Endometrial microvascular endothelial cells (primary cell): Measurements from ENCODE around the gene MEF2A. TPM values are rescaled to one million over a fixed set of nuclear protein-coding genes. Genes with fewer than 3 reads are reported as not detected.

Experiments used
- in situ Hi-C: cut with HindIII; loops from 2 replicates; pipeline ENCODE4 v1.10.0; 2017; ENCODE audit warnings: low sequenced_read_pairs, low pct_unique_long_range_greater_than_20kb; ENCODE audit errors: inconsistent ontology term
- total RNA-seq: library from RNA; depleted of rRNA; stranded (reverse); fragments of >200 nt; gene quantifications from one replicate; pipeline ENCODE4 v1.2.3, GENCODE V29; 2015; ENCODE audit errors: inconsistent ontology term

MEF2A gene
- total RNA-seq, 1 donor from 2014 or later = 28.8 TPM

DNA sequence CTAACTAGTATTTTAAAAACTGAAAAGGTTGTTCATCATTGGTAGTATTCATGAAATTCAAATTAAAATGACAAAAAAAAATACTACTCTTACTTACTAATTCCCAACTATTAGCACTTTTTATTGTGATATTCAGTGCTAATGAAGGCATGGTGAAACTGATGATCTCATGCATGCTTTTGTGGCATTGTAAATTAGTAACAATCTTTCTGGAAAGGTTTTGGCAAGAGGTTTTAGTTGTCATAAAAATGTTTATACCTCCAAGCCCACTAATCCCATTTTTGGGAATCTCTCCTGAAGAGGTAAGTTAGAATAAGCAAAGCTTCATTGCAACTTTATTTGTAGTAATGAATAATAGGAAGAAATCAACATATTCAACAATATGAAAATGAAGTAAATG is 114.5 kb downstream of the MEF2A start:
- in situ Hi-C loops = no loop called here

DNA sequence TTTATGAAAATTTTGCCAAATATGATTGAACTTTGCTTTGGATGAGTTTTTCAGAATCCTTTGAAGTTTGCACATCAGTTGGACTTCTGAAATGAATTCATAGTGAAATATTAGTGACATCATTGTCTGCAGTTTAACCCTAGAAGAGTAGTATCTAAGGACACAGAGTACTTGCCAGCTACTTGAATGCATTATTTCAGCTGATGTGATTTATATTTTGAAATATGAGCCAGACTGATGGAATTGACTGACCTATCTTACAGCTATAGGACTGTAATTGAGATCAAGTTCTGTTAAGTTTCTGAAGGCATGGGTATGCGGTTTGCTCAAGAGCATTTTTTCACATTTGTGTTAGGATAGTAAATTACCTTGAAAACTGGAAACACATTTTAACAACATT is 116.2 kb downstream of the MEF2A start:
- in situ Hi-C loops = no loop called here

DNA sequence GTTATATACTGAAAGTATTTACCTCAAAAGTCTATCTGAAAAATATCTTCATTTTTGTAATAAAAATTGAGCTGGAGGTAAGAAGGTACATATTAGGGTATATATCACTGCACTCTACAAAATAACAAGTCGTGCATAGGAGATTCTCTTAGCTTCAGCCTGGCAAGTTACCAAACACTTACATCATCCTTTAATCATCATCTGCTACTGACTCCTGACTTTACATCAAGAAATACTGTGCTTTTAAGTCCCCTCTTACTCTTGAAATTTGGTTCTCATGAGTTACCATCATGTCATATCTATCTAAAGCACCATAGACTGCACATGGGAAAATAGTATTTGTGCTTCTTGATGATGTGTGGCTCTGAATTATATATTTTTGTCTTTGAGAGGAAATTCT is 116.7 kb downstream of the MEF2A start:
- in situ Hi-C loops = no loop called here

DNA sequence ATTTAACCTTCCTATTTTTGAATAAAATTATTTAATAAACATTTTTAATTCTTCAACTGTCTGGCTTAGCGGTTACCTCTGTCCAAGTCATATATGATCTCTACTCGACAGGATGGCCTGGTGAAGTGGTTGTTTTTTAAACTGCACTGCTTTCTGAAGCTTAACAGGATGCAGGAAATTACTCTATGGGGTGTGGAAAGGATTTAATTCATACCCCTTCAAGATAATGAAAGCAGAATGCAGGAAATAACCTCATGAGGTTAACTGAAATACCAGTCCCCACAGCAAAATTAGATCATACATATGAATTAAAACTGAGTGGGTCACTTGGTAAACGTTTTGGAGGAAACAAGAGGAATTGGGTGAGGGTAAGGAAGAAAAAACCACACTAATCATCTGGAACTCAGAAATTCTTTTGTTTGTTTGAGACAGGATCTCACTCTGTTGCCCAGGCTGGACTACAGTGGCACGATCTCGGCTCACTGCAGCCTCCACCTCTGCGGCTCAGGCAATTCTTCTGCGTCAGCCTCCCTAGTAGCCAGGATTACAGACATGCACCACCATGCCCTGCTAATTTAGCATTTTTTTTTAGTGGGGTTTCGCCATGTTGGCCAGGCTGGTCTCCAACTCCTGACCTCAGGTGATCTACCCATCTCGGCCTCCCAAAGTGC is 117.4 kb downstream of the MEF2A start:
- in situ Hi-C loops = no loop called here

DNA sequence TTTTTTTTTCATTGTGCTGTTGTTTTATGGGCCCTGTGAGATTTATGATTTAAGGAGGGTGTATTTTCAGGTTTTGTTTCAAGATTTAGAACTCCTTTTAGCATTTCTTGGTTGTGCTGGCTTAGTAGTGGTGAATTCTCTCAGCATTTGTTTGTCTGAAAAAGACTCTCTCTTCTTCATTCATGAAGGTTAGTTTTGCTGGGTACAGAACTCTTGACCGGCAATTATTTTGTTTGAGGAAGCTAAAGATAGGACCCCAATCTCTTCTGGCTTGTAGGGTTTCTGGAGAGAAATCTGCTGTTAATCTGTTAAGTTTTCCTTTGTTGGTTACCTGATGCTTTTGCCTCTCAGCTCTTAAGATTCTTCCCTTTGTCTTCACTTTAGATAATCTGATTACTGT is 120.5 kb downstream of the MEF2A start:
- in situ Hi-C loops = no loop called here

DNA sequence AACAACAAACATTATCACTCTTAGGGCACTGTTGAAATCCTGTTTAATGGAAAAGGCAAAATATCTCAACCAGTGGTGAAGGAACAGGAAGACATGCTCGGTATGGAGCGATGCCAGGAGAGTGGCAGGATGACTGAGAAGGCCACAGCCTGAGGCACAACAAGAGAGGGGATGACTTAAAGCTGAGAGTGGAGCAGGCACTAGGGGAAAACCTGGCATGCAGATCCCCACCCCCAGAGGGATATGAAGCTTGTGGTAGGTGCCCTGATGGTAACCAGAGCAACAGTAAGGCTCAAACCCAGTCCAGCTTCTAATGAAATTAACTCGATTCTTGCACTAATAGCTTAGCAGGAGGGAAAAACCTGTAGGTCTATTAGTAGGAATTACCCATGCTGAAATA is 127.0 kb downstream of the MEF2A start:
- in situ Hi-C loops = no loop called here

DNA sequence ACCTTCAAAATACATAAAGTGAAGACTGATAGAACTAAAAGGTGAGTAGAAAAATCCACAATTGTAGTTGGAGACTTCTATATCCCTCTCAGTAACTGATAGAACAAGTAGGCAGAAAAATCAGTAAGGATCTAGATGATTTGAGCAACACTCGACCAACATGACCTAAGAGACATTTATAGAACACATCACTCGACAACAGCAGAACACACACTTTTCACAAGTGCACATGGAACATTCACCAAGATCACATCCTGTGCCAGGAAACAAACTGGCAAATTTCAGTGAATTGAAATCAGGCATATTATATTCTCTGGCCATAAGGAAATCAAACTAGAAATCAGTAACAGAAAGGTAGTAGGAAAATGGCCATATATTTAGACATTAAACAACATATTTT is 130.3 kb downstream of the MEF2A start:
- in situ Hi-C loops = no loop called here

DNA sequence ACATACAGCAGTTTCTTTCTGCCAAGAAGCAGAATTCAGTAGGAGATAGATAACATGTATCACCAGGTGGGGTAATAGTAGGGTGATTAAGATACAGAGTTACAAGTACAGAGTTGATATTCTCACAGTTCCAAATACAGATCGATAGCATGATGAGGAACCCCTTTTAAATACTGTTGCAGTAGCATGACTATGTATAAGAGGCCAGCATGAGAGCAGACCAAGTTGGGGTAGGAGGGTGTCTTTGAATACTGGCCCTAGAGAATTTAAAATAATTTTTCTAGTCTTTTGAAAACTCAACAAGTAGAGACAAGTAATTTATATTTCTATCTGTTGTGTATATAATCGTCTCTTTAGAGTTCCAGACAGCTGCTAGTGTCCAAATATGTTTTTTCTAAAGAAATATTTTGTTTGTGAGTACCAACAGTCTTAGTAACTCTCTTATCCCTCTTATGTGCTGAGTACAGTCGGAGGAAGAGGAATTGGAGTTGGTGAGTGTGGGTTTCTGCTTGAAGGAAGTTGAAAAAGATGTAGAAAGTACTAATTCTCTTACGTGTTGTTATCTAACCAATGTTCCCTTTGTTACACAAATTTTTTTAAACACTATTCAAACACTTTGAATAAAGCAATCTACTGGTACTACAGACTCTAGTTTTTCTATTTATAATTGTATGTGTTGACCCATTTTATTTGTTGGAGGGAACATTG is 137.3 kb downstream of the MEF2A start:
- in situ Hi-C loops = no loop called here

DNA sequence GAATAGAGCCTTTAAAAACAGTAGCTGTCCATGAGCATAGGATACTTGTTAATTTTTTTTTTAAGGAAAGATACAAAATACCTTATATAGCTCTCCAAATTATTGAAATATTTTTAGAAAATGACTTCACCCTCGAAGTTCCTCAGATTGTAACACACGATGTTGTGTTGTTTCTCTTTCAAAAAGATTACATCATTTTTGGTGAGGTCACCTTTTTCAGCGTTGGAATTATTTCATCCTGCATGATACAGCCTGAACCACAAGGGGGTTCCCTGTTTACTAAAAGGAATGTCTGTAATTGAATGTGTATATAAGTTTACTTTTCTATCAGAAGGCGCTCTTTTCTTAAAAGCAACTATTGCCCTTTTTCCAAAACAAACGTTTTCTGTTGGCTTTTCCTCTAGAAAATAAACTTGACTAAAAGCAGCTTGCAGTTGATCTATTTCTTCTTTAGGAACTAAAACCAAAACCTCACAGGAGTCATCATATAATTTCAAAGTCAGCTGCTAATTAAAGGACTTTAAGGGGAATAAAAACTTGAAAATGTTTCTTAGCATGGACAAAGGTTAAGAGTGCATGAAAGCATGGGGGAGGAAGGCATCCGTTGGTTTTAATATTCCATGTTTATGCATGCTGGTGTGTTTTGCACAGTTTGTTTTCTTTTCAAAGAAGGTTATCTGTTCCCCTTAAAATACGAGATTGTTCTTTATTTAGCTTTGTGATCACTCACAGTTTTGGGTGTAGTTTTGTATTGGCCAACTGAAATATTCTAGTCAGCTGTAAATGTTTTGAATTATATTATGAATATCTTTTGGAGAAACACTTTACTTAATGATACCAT is 138.0 kb downstream of the MEF2A start:
- in situ Hi-C loops = no loop called here

DNA sequence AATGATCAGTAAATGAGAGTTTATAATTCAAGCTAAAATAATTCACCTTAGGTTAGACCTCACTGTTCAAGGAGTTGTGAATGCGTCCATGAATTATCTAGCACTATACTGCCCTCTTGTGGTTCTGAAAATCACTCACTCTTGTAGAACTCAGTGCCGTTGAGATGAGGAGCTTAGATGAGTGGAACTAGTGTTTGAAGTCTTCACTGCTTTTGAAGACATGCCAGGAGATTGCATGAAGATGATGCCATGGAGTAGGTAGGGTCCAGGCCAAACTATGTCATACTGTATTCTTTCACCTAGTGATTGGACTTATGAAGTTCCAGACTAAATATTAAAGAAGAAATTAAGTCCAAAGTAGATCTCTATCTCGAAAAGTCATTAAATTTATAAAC is 138.7 kb downstream of the MEF2A start:
- in situ Hi-C loops = no loop called here

DNA sequence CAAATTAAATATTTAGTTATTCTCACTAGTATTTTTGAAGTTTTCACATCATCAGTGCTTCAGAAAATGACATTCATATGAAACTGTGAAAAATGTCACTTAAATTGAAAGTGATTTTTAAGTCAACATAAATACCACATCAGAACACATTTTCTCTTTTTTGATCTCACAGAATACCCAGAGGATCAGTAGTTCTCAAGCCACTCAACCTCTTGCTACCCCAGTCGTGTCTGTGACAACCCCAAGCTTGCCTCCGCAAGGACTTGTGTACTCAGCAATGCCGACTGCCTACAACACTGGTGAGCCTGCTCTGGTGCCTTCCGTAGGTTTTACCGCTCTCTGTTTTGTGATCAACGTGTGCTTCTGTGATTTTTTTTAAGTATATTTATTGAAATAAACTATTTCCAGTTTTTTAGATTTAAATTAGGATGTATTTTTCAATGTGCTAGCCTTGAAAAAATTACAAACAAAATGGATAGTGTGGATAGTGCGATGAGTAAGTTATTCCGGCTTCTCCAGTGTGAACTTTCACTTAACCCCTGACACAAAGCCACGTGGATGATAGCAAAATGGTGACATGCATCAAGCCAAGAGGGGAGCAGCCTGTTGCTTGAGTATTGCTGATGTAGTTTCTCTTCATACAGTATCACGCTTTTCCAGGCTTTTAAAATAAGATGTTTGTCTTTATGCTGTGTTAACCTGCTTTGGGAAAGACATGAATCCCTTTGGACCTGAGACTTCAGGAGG is 140.9 kb downstream of the MEF2A start:
- in situ Hi-C loops = no loop called here

DNA sequence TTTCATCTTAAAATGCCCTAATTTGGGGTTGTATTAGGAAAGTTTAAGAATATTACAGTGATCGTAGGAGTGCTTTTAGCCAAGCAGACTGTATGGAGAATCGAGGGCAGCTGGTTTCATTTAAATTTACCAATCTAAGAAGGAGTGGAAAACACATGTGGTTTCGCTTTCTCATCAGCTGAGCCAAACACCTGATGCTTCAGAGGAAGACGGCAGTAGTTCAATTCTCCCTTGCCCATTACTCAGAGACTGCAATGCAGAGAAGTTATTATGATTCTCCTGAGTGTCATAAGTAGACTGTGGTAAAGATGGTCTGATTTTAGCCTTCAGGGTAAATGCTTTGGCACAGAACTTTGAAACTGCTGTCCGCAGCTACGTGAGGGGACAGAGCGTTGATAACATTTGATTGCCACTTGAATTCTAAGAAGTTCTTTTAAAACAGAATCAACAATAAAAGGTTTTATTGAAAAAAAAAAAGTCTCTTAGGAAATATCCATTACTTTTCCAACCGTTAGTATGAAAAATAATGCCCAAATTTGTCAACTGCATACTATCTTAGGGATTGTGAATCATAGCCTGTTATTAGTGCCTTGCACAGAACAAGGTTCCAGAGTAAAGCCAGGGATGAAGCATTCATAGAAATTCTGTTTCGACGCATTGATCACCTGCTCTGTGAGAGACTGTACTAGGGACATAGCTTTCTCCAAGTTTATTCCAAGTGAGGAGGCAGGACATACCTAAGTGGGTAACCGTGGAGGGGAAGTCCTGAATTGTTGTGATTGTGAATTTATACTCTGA is 141.9 kb downstream of the MEF2A start:
- in situ Hi-C loops = no loop called here

DNA sequence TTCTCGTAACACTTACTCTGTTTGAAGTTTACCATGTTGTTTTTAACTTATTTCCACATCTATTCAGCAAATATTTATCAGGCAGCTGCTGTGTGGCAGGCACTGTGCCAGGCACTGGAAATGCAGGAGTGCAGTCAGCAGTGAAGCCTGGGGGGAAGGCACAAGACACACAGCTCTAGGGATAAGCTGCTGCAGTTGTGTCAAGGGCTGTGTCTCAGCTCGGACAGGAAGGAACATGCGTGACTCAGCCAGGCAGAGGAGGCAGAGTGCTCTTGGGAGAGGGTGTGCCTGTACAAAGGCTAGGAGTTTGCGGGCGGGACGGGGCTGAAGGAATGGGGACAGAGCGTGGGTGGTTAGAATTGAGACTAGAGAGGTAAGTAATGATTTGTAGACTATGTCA is 142.8 kb downstream of the MEF2A start:
- in situ Hi-C loops = no loop called here

DNA sequence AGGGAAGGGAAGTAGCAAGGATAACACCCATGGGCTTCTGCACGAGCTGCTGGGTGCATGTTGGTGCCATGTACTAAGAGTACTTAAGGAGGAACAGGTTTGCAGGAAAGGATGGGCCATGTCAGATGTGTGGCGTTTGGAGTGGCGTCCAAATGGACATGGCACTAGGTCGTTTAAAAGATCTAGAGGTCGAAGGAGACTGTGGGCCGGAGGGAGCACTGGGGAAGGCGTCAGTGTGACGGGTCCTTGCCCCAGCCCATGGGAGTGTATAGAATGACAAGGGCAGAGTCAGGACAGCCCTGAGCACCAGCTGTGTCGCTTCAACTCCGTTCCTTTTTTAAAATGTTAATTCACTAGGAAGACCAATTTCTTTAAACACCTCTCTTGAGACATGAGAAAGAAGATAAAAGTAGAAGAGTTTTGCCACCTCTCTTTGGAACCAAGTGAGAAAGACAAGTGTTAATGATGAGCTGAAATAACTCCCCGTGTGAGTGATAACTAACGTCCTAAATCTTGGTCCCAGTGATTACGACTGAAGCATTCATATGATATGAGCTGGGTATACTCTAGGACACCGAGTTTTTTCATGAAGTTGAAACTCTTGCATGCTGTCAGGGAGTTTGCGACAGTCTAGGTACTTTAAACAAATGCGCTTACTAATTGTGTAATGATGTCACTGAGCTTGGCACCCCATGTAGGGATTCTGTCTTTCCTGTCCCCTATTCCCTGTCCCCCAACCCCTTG is 143.6 kb downstream of the MEF2A start:
- in situ Hi-C loops = no loop called here

DNA sequence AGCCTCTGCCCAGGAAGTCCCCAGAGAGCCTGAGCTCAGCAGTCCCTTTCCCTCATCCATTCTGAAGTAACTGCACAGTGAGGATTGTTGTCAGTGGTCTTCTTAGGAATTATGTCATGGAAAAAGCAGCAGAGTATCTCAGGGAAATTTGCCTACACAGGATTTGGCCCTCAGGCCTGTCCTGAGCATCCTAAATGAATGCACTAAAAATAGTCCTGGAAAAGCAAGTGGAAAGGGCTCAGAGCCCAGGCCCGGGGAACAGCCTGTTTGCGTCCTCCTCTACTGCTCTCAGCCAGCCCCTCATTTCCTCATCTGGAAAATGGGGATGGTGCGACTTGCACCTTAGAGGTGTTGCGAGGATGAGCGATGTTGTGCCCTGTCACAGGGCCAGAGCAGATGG is 145.8 kb downstream of the MEF2A start:
- in situ Hi-C loops = no loop called here

DNA sequence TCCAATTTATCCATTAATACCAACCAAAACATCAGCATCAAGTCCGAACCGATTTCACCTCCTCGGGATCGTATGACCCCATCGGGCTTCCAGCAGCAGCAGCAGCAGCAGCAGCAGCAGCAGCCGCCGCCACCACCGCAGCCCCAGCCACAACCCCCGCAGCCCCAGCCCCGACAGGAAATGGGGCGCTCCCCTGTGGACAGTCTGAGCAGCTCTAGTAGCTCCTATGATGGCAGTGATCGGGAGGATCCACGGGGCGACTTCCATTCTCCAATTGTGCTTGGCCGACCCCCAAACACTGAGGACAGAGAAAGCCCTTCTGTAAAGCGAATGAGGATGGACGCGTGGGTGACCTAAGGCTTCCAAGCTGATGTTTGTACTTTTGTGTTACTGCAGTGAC is 146.6 kb downstream of the MEF2A start:
- in situ Hi-C loops = no loop called here

DNA sequence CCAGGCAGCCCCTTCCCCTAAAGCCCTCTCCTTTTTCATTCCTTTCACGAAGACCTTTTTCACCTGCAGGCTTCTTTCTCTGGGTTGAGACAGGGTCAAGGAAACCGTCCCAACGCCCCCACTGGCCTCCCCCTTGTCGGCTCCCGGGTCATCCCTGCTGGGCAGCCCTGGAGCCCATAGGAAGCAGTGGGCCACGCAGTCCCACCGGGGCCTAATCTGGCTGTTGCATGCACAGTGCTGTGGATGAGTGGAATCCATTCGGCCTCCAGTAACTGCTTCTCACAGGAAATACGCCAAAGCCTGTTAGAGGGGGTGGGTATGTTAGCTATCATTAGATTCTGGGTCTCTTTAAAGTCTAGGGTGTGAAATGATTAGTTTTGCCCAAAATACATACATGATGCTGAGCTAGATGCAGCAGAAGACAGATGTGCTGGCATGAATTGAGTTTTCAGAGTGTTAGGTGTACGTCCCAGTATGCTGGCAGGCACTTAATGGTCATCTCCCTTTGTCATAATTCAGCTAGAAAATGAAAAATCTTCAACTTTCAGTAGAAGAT is 150.8 kb downstream of the MEF2A start:
- in situ Hi-C loops = no loop called here
